NT2/D1 (cell line): ENCODE data around the gene CDKN2B-AS1.

Experiments used
- SUZ12 ChIP-seq: IDR thresholded peaks from 2 replicates; pipeline ENCODE4 v1.6.1; 2011; ENCODE audit not compliant: insufficient read length, insufficient read depth; ENCODE audit errors: extremely low read depth
- YY1 ChIP-seq: IDR thresholded peaks from 2 replicates; pipeline ENCODE4 v1.6.1; 2011; ENCODE audit not compliant: insufficient read length, insufficient read depth
- ZNF274 ChIP-seq: IDR thresholded peaks from 2 replicates; pipeline ENCODE4 v1.6.1; 2011; ENCODE audit warnings: mild to moderate bottlenecking, low read depth, low read length

- TF ChIP-seq YY1 (no peak), SUZ12 (no peak), ZNF274 (no peak)
These were observed 125.6 kb downstream of the CDKN2B-AS1 start for GRCh38 chr9:22120159-22120549.
